CMK (cell line): ENCODE measurements around the gene FOXL3.

ENCODE experiments used
- DNase-seq: peaks from one replicate; pipeline ENCODE4 v3.0.0-alpha.2; 2010; ENCODE audit warnings: low read depth

Gene FOXL3

GRCh38 chr7:302054-302992, 12.4 kb downstream of the FOXL3 start:
- DNase-seq: no peak

DNA sequence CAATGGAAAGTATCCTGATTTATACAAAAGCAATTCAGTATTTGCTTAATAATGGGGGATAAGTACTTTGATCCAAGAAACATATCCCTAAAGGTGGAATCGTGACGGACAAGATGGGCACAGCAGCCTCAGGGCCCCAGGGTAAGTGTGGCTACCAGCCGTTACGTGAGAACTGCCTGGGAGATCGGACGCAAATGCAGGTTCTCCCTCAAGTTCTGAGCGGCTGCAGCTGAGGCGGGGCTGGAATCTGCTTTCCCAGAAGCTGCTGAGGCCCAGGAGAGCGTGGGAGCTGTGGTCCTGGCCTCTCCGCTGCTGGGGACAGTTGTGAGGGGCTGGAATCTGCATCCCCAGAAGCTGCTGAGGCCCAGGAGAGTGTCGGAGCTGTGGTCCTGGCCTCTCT, 13.5 kb downstream of the FOXL3 start:
- DNase-seq: no peak

GRCh38 chr7:303884-304573, 14.1 kb downstream of the FOXL3 start:
- no peak for DNase-seq

GRCh38 chr7:304574-305409, 14.8 kb downstream of the FOXL3 start:
- DNase-seq: no peak

- no peak for DNase-seq
Measured at GRCh38 chr7:305410-306151, 15.6 kb downstream of the FOXL3 start.

GRCh38 chr7:307970-308369, 18.0 kb downstream of the FOXL3 start:
- no peak for DNase-seq

DNA sequence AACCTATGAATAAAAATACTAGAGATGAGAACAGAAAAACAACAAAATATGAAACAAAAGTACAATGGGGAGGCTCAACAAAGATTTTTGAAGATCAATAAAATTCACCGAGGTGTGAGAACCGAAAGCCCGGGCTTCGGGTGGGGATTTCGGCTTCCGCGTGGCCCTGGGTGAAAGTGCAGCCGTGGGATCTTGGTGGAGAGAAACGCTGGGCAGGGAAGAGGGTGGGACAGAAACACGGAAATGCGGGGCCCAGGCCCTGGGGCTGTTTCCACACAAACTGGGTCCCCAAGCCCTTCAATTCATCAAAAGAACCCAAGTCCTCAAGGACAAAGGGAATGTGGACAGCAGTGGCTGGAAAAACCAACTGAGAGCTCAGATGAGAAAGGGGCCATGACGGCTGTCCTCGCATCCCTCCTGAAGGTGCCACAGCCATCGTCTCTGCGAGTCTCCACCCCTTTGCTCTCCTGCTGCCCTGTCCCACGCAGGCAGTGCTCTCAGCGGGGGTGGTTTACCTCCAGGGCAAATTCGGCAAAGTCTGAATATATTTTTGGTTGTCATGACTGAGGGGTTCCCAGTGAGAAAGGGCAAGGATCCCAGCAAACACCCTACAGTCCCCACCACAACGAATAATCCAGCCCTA, 19.7 kb downstream of the FOXL3 start:
- DNase-seq: no peak

DNA sequence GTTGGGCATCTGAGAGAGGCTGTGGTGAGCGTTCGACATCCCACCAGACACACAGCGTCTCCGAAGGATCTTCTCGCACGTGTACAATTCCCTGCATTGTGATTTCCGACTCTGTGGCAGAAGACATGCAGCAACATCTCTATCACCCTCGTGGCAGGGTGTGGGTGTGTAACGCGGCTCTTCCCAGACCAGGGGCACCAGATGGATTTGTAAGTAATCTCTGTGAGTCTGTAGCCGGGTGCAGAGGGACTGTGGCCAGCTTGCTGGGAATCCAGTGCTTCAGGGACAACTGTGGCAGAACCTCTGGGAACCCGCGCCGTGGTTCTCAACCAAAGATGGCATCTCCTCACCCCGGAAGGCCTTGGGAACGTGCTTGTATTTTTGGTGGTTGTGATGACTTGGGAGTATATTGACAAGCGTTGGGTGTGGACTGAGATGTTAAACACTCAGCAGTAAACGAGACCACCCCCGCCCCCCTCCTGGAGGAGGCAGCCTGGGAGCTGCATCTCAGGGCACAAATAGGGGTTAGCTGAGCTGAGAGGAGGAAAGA, 21.2 kb downstream of the FOXL3 start:
- DNase-seq: no peak

DNA sequence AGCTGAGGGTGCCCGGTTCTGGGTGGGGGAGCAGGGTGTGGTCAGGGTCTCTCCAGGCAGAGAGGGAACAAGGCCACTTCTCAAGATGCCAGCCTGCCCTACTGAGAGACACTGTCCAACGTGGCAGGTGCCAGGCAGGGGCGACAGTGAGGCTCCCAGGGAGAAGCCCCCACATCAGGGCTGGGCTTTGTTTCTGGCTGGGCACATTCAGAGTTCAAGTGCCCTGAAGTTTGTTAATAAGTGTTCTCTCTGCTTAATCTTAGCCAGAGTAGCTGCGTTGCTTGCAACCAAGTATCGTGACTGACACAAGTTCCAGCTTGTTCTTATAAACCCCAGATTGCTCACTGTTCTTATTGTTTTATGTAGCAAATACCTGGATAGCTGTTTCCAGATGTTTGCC, 21.8 kb downstream of the FOXL3 start:
- DNase-seq: no peak

DNA sequence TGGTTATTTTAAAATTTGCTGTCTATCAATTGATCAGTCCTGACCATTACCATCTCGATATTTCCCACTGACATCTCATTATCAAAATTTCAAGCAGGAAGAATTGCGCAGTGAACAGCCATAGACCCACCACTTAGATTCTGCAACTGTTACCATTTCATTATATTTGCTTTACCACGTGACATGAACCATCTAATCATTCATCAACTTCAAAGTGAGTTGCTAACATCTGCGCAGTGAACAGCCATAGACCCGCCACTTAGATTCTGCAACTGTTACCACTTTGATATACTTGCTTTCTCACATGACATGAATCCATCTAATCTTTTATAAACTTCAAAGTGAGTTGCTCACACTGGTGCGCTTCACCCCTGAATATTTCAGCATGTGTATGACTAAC, 22.5 kb downstream of the FOXL3 start:
- no peak for DNase-seq

GRCh38 chr7:314853-315252, 24.9 kb downstream of the FOXL3 start:
- no peak for DNase-seq

- no peak for DNase-seq
Measured at GRCh38 chr7:315516-316265, 25.7 kb downstream of the FOXL3 start.

DNA sequence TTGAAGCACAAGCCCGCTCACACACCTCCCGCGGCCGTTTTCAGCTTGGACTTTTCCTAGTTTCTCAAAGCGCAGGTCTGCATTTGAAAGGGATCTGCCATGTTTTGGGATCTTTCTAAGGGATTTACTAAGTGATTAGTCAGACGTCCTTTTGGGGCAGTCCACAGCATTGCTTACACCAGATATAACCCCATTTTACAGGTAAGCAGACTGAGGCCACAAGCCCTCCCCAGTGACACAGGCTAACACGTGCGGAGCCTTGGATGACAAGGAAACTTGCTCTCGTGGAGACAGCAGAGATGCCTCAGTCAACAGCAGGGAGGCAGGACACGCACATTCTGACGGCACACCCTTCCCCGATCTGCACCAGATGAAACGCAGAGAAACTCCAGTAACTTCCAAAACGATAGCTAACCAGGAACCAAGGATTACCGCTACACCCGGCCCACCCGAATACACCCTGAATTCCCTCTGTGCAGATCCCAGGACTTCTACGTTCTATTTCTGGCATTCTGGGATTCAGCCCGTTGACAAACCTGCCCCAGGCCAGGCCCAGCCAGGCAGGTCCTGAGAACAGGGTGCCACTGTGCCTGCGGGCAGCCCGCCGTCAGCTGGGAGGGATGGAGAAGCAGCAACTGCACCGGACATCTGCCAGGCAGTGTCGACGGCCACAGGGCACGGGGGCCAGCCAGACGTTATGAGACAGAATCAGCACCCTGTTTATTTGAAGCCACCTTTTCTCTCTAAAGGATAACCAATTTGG, 27.9 kb downstream of the FOXL3 start:
- no peak for DNase-seq

GRCh38 chr7:318476-318875, 28.5 kb downstream of the FOXL3 start:
- DNase-seq: no peak

DNA sequence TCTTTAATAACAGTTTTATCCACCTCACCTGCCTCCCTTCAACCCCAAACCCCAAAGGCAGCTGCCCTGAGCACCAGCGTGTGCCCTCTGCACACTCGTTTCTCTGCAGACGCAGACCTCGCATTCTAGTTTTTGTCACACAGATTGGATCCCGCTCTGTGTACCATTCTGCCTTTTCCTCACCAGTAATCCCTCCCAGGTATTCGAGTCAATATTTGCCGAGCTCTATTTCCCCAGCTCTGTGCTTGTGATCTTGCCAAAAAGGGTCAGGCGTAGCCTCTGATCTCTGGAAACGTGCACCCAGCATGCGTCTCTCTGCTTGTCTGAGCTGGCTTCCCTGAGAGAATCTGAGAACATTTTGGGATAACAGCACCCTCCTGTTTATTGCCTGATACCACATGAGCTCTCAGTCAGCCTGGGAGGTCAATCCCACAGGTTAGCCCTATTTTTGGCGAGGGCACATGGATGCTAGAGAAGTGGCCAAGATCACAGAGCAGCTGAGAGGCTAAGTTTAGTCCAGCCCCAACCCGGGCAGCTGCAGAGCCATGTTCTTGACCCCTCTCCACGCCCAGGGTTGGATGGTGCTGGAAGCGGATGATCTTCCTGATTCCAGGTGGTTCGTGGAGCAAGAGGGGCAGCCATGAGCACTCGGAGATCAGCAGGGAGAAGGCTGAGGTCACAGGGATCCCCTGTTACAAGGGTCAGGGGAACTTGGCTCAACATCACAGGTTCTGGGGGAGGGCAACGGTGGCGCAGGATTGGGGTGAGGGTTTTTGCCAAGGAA, 29.1 kb downstream of the FOXL3 start:
- no peak for DNase-seq

- DNase-seq: no peak
Measured at GRCh38 chr7:320297-320696, 30.3 kb downstream of the FOXL3 start.

DNA sequence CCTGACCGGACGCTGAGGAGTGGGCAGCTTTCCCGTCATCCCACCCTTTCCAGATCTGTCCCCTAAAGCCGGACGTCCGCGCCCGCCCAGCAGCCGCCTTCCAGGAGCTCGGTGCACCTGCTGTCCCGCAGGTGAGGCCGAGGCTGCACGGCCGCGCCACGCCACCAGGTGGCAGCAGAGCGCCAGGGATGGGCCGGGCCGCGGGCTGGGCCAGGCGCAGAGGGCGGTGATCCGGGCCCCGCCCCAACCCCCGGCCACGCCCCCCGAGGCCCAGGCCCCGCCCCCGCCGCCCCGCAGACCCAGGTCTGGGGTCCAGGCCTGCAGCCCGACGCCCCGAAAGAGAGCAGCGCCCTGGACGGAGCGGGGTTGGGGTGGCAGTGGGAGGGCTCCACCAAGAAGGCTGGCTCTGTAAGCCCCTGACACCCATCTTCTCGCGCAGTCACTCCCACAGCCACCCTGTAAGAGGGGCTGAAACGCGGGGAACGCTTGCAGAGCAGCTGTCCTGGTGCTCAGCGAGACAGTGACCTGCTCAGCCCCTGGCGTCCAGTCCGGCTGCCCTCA, 32.2 kb downstream of the FOXL3 start:
- DNase-seq: no peak

GRCh38 chr7:322708-323111, 32.7 kb downstream of the FOXL3 start:
- no peak for DNase-seq
